Fibroblast of skin of left biceps (primary cell): Measurements from ENCODE around the gene STAC.
"Not testable (repeated sequence)": the region's sequence is repeated elsewhere in the genome, so short reads cannot be mapped to it uniquely, and the experiment has no call there.

ENCODE experiments used
- DNase-seq, 2 experiments: peaks; one replicate each; pipeline ENCODE4 v3.0.0-alpha.2; 2013; ENCODE audit warnings: low read depth in 2 of 2

STAC gene

DNA sequence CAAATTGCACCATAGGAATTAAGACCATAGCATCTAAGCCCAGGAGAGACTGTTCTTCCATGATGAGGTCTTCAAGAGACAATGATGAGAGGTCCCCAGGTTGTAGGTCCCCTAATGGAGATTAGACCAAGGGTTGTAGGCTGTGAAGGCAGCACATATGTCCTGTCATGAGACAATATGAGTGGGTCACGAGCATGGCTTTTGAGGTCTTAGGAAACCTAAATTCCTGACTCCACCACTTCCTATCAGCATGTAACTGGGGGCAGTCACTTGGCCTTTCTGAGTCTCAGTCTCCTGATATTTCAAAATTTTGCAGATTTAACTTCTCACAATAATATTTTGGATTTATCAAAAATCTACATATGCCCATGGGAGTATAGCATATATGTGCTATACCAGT, 31.3 kb downstream of the STAC start:
- no peak for DNase-seq

DNA sequence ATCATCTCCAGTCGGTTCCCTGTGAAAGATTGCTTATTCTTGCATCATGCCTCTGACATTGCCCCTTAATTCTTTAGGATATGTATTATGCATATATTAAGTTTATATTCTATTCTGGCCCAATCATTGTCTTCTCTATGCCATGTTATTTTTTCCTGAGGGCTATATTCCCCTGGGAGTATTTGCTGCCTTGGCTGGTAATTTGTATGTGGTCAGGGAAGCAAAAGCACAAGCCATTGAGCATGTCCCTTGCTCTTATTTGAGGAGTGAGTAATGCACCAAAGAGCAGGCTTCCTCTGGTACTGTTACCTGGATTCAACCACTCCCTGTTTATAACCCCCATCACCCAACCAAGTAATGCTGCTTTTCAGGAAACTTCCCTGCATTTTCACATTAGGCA, 36.3 kb downstream of the STAC start:
- no peak for DNase-seq

DNA sequence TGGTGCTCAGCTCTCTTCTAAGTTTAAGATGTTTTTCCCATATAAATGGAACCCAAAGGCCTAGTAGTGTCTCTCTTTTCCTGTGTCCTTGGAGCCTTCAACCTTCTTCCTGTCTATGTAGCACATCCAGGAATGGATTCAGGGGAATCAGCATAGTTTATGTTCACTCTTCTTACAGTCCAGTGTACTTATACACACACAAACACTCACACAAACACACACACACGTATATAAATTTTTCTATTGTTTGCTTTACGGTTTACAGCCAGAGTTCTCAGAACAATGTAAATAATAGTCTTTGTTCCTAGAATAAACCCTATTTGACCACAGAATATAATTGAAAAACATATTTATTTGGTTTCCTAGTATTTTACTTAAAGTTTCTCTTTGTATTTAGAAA, 36.9 kb downstream of the STAC start:
- DNase-seq, result no peak

- DNase-seq, result no peak
These were observed 38.0 kb downstream of the STAC start for GRCh38 chr3:36418296-36418695.

DNA sequence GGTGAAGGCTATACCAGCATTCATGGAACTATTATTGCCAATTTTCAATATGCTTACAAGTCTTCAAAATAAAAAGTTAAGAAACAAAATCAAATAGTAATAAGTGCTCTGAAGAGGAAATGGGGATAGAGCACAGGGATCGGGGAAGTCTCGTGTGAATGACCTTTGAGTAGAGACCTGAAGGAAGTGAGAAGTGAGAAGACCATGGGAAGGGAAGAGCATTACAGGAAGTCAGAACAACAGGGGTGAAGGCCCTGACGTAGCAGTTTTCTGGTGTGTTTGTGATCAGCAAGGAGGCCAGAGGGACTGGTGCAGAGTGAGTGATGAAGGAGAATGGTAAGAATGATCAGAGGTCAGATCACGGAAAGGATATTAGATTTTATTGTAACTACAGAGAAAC, 48.1 kb downstream of the STAC start:
- no peak for DNase-seq

DNA sequence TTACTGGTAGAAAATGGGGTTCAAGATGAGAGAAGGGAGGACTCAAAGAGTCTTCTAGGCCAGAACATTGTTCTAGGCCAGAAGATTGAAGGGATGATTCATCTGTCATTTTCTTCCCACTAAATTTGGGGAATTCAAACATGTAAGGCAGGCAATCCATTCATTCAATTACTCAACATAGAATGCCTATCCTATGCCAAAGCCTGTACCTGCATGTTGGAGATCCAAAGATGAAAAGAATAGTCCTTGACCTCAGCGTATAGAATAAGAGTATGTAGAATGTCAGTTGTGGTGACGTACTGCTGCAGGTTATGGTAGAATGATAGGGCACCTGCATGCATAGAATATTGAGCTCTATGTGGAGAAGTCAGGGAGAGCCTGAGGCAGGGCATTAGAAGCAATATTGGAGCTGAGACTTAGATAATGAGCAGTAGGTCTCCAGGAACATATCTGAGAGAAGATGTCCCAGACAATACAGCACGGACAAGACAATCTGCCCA, 49.7 kb downstream of the STAC start:
- no peak for DNase-seq

- no peak for DNase-seq
These were observed 53.2 kb downstream of the STAC start for GRCh38 chr3:36433511-36433910.

DNA sequence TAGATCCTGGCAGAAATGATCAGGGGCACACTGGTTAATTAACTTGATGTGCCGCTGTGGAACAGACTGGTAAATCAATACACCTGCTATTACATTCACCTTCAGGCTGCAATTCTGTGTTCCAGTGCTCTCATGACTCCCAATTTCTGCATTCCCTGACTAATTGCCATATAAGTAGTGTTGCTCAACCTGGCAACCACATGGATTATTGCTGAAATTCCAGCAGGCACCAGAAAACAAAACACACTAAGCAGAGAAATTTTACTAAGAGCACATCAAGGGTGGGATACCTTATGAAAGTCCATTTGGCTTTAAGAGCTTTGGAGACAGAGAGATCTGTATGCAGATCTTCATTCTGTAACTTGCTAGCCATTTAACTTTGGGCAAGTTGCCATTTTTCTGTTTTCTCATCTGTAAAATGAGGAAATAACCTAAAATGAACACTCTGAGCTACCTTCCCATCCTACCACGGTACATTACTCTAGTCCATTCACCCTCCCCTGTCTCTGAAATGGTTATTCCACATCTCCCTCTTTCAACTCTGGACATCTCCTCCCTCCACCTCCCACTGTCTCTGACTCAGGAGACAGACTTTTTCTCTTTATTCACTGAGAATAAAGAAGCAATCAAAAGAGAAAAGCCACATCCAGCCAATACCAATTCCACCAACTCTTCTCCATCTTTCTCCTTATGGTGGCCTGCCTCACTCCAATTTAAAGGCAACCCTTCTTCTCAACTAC, 54.6 kb downstream of the STAC start:
- DNase-seq, result peak; percentile 24 to 26

GRCh38 chr3:36443028-36443686, 62.9 kb downstream of the STAC start:
- no peak for DNase-seq

- peak; percentile 38 to 62 for DNase-seq
These were observed 64.6 kb downstream of the STAC start for GRCh38 chr3:36444909-36445308.

- DNase-seq, result peak; percentile 32 to 38
These were observed 66.0 kb downstream of the STAC start for GRCh38 chr3:36446276-36446675.

- DNase-seq, result no peak
These were observed 66.8 kb downstream of the STAC start for GRCh38 chr3:36447061-36447460.

DNA sequence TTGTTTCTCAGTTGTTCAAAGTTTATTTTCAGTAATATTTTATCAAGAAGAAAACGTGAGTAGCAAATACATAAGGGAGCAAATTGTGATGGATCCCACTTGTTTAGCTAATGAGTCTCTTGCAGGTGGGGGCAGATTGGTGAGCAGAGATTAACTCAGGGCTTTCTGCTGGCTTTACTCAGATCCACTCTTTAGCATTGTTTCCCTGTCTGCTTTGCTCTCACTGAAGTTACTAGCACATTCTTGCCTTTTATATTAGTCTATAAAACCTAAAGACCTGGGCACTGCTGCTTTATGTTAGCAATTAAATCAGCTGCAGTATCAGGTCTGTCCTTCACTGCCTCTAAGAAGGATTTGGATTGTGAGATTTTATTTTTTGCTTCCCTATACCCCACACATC, 71.5 kb downstream of the STAC start:
- no peak for DNase-seq

DNA sequence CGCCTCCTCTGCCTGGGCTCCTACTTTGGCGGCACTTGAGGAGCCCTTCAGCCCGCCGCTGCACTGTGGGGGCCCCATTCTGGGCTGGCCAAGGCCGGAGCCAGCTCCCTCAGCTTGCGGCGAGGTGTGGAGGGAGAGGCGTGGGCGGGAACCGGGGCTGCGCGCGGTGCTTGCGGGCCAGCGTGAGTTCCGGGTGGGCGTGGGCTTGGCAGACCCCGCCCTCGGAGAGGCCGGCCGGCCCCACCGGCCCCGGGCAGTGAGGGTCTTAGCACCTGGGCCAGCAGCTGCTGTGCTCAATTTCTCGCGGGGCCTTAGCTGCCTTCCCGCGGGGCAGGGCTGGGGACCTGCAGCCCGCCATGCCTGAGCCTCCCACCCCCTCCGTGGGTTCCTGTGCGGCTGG, 72.9 kb downstream of the STAC start:
- not testable (repeated sequence) for DNase-seq

GRCh38 chr3:36453896-36454295, 73.6 kb downstream of the STAC start:
- DNase-seq, result not testable (repeated sequence)

DNA sequence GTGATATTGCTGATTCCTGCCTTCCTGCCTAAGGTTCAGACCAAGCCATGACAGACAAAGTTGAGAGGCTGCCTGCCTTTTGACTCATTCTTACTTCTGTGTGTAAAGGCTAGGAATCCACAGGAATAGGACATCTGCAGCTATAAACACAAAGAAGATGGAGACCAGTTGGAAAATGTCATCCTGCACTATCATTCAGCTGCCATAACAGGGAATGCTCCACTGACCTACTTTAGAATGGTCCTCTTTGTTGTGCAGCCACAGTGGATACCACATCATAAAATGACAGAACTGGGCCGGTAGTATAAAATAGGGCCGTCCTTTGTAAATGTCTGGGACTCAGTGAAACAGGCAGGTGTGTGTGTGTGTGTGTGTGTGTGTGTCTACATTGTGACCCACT, 75.1 kb downstream of the STAC start:
- no peak for DNase-seq

GRCh38 chr3:36456784-36457183, 76.5 kb downstream of the STAC start:
- no peak for DNase-seq

DNA sequence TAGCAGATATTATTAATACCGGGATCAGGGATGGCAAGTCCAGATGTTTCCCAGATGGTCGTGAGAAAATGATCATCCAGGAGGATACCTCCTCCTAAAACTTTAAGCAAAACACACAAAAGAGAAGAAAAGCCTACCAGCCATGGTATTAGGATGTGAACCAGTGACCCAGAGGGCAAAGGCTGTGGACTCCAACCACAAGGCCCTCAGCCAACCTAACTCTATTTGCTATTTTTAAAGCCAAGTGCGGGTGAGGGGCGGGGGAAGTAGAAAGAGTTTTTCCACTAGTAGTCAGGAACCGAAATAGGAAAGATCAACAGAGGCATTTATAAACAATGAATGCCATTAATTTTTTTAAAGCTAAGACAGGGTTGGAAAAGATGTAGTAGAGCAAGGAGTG, 77.4 kb downstream of the STAC start:
- DNase-seq, result no peak

DNA sequence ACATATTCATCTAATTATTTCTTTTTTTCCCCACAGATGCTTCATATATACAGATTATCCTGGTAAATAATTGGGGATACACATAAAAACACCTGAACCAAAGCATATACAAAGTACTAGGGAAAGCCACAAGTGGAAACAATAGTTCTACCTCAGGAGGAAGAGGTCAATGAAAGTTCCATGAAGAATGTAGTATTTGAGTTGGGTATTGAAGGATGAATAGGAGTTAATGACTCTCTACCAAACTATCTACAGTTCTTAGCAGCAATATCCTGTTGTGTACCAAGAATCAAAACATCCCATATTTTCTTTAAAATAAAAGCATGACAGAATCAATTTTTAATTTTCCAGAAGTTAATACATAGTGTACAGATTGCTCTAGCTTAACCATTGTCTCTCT, 78.9 kb downstream of the STAC start:
- DNase-seq, result no peak

DNA sequence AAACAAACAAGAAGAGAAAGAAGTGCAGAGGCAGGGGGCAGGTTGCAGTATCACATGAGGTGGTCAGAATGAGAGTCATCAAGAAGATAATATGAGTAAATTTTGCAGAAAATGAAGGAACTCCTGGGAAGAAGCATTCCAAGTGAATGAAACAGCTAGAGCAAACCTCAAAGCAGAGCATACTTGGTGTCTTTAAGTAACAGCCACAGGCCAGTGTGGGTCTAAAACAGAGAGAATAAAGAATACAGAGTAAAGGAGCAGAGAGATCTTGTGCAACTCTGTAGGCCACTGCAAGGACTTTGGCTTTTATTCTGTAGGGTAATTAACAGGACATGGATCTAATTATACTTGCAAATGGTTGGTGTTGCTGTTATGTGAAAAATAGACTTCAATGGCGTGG, 81.3 kb downstream of the STAC start:
- peak; percentile 49 to 54 for DNase-seq

DNA sequence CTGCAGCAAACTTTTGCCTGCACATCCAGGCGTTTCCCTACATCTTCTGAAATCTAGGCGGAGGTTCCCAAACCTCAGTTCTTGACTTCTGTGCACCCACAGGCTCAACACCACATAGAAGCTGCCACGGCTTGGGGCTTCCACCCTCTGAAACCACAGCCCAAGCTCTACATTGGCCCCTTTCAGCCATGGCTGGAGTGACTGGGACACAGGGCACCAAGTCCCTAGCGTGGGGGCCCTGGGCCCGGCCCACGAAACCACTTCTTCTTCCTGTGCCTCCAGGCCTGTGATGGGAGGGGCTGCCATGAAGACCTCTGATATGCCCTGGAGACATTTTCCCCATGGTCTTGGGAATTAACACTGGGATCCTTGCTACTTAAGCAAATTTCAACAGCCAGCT, 91.7 kb downstream of the STAC start:
- DNase-seq, result not testable (repeated sequence)

DNA sequence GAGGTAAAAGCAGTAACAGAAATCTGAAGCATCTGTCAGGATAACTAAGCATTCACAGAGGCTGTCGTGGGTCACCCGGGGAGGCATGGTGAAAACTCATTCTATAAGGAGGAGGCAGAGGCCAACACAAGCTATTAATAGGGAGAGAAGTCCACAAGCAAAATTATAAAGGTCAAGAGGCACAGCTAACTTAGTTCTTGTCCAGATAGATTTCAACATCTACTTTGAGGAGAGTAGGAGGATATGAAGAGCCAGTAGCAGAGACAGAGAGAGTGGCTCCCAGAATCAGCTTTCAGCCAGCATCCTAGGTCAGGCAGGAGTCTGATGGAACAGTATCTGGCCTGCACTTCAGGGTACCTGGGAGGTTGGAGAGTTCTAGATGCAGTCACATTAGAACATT, 95.3 kb downstream of the STAC start:
- DNase-seq, result no peak

DNA sequence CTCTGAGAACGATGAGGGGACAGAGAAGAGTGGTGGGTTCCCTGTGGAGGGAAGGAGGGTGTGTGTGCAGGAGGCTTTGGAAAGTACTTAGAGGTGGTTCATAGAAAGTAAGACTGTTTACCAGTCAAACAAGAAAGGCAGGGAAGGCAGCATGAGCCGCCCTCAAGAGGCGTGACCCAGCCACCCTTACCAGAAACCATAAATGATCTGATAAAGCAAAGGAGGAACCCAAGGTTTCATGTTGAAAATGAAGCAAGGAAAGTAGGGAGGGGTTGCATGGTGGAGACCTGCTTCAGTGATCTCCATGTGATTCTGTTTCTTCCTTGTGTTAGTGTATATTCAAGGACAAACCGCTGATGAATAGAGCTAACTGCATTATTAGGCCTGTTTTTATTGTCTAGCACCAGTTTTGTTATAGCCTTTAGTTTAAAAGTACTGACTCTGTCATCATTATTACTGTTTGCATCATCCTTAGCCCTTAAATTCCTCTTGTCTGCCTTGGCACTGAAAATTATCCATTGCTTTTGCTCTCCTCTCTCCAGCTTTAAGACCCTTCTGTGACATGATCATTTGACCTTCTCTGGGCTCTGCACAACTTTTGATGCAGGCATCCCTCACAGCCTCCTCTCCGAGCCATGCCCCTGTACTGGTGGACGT, 96.1 kb downstream of the STAC start:
- no peak for DNase-seq
